GM18858 (cell line): ENCODE results near the gene GTPBP2.
"Not testable (repeated sequence)": the region's sequence is repeated elsewhere in the genome, so short reads cannot be mapped to it uniquely, and the experiment has no call there.

Experiments used
- ATAC-seq: cut with Tn5 transposase; IDR thresholded peaks from one replicate; pipeline ENCODE4 v1.9.1; 2021; ENCODE audit not compliant: unreplicated experiment

GTPBP2 gene

GRCh38 chr6:43629104-43629504 is at the start of gene GTPBP2:
GTPBP2 (minus strand) TSS chr6:43629264; CDS start chr6:43629162, 102 bp downstream.
- ATAC-seq, result peak; percentile 73

- no peak for ATAC-seq
These were observed 49.3 kb upstream of the GTPBP2 start for GRCh38 chr6:43678341-43678740.

- no peak for ATAC-seq
These were observed 48.7 kb upstream of the GTPBP2 start for GRCh38 chr6:43677759-43678158.

- ATAC-seq, result no peak
These were observed 48.0 kb upstream of the GTPBP2 start for GRCh38 chr6:43676962-43677606.

- no peak for ATAC-seq
These were observed 45.9 kb upstream of the GTPBP2 start for GRCh38 chr6:43674921-43675320.

- no peak for ATAC-seq
These were observed 45.2 kb upstream of the GTPBP2 start for GRCh38 chr6:43674291-43674690.

GRCh38 chr6:43673444-43674084 is 44.5 kb upstream of the GTPBP2 start:
- ATAC-seq, result no peak

- no peak for ATAC-seq
These were observed 43.0 kb upstream of the GTPBP2 start for GRCh38 chr6:43671801-43672690.

- ATAC-seq, result no peak
These were observed 42.1 kb upstream of the GTPBP2 start for GRCh38 chr6:43671011-43671800.

- no peak for ATAC-seq
These were observed 41.5 kb upstream of the GTPBP2 start for GRCh38 chr6:43670623-43670986.

- no peak for ATAC-seq
These were observed 41.0 kb upstream of the GTPBP2 start for GRCh38 chr6:43669922-43670622.

- no peak for ATAC-seq
These were observed 40.2 kb upstream of the GTPBP2 start for GRCh38 chr6:43669050-43669921.

- no peak for ATAC-seq
These were observed 39.3 kb upstream of the GTPBP2 start for GRCh38 chr6:43668151-43669028.

- ATAC-seq, result no peak
These were observed 38.4 kb upstream of the GTPBP2 start for GRCh38 chr6:43667245-43668150.

- no peak for ATAC-seq
These were observed 37.3 kb upstream of the GTPBP2 start for GRCh38 chr6:43666196-43666920.

- no peak for ATAC-seq
These were observed 36.3 kb upstream of the GTPBP2 start for GRCh38 chr6:43665376-43665775.

- not testable (repeated sequence) for ATAC-seq
These were observed 33.9 kb upstream of the GTPBP2 start for GRCh38 chr6:43662948-43663347.
